ENCODE data around the gene PHF1. TPM values are rescaled to one million over a fixed set of nuclear protein-coding genes. Genes with fewer than 3 reads are reported as not detected.
"Not testable (repeated sequence)": the region's sequence is repeated elsewhere in the genome, so short reads cannot be mapped to it uniquely, and the experiment has no call there.

The PHF1 gene
- total RNA-seq, result 61.0 to 63.6 TPM (median 63.0 TPM) in 3 replicates

- peak in 1 of 2 experiments; percentile 56 for DNase-seq (ENCODE audit: low spot score in 2 of 2, unreplicated experiment in 2 of 2)
- no peak for TF ChIP-seq CTCF (IDR thresholded peaks at IDR 0.05; ENCODE audit: unreplicated experiment)
- H3K27ac Mint-ChIP-seq, result peak within 1 kb of the TSS; percentile 98
- H3K9me3 Mint-ChIP-seq, result no peaks in the 10 kb centered on the region
- no peaks in the 10 kb centered on the region for H3K27me3 Mint-ChIP-seq (ENCODE audit: low read depth)
- peak within 1 kb of the TSS; percentile 86 for H3K4me3 Mint-ChIP-seq
- H3K36me3 Mint-ChIP-seq, result peaks cover 7% of the 10 kb centered on the region
- H3K4me1 Mint-ChIP-seq, result peaks cover 19% of the 10 kb centered on the region
Observed at GRCh38 chr6:33410711-33411631, at the start of gene PHF1. PHF1 (plus strand) TSS chr6:33411014; CDS start chr6:33412264, 1,250 bp downstream.

GRCh38 chr6:33363486-33363885 lies 47.3 kb upstream of the PHF1 start:
- H3K27ac Mint-ChIP-seq, result peak overlapping the region; percentile 5

GRCh38 chr6:33364475-33365205 lies 46.2 kb upstream of the PHF1 start:
- not testable (repeated sequence) for H3K36me3 Mint-ChIP-seq; H3K27me3 Mint-ChIP-seq (ENCODE audit: low read depth); H3K9me3 Mint-ChIP-seq; DNase-seq (ENCODE audit: low spot score in 2 of 2, unreplicated experiment in 2 of 2)
- Mint-ChIP-seq H3K4me1 (peaks cover 17% of the 10 kb centered on the region), H3K4me3 (peak overlapping the region; percentile 58), H3K27ac (peak overlapping the region; percentile 99)

More at GRCh38 chr6:33363486-33363885, 47.3 kb upstream of the PHF1 start:
- H3K9me3 Mint-ChIP-seq; H3K27me3 Mint-ChIP-seq (ENCODE audit: low read depth); H3K36me3 Mint-ChIP-seq; DNase-seq (ENCODE audit: low spot score in 2 of 2, unreplicated experiment in 2 of 2); H3K4me3 Mint-ChIP-seq: not testable (repeated sequence)
- peaks cover 17% of the 10 kb centered on the region for H3K4me1 Mint-ChIP-seq

- H3K27me3 Mint-ChIP-seq (ENCODE audit: low read depth); DNase-seq (ENCODE audit: low spot score in 2 of 2, unreplicated experiment in 2 of 2); H3K36me3 Mint-ChIP-seq; H3K4me3 Mint-ChIP-seq; H3K9me3 Mint-ChIP-seq: not testable (repeated sequence)
- Mint-ChIP-seq H3K27ac (peak overlapping the region; percentile 71), H3K4me1 (peaks cover 17% of the 10 kb centered on the region)
Observed at GRCh38 chr6:33365206-33365971, 45.4 kb upstream of the PHF1 start.

- no peak overlapping the region for H3K27ac Mint-ChIP-seq
- no peaks in the 10 kb centered on the region for H3K36me3 Mint-ChIP-seq
- H3K27me3 Mint-ChIP-seq (ENCODE audit: low read depth), result no peaks in the 10 kb centered on the region
- H3K9me3 Mint-ChIP-seq, result no peaks in the 10 kb centered on the region
- no peak overlapping the region for H3K4me3 Mint-ChIP-seq
- no peak for DNase-seq (ENCODE audit: low spot score in 2 of 2, unreplicated experiment in 2 of 2)
- H3K4me1 Mint-ChIP-seq, result peaks cover 18% of the 10 kb centered on the region
- TF ChIP-seq CTCF (IDR thresholded peaks at IDR 0.05; ENCODE audit: unreplicated experiment), result no peak
Observed at GRCh38 chr6:33367009-33367714, 43.7 kb upstream of the PHF1 start.

- not testable (repeated sequence) for H3K36me3 Mint-ChIP-seq; DNase-seq (ENCODE audit: low spot score in 2 of 2, unreplicated experiment in 2 of 2); H3K27ac Mint-ChIP-seq; H3K9me3 Mint-ChIP-seq; H3K27me3 Mint-ChIP-seq (ENCODE audit: low read depth); H3K4me3 Mint-ChIP-seq
- H3K4me1 Mint-ChIP-seq, result peaks cover 23% of the 10 kb centered on the region
Observed at GRCh38 chr6:33367715-33368025, 43.1 kb upstream of the PHF1 start.

GRCh38 chr6:33371901-33372300 lies 38.9 kb upstream of the PHF1 start:
- Mint-ChIP-seq H3K4me1 (peaks cover 36% of the 10 kb centered on the region), H3K27ac (peak overlapping the region; percentile 21)
- not testable (repeated sequence) for DNase-seq (ENCODE audit: low spot score in 2 of 2, unreplicated experiment in 2 of 2); H3K9me3 Mint-ChIP-seq; H3K4me3 Mint-ChIP-seq; H3K36me3 Mint-ChIP-seq; H3K27me3 Mint-ChIP-seq (ENCODE audit: low read depth)

Measured in mesothelial cell of epicardium (in vitro differentiated cells).